Measurements from ENCODE around the gene CACFD1. TPM values are rescaled to one million over a fixed set of nuclear protein-coding genes. Genes with fewer than 3 reads are reported as not detected.

The CACFD1 gene
- total and polyA plus RNA-seq, 11 donors: 8.0 to 21.9 (median 11.6) TPM

DNA sequence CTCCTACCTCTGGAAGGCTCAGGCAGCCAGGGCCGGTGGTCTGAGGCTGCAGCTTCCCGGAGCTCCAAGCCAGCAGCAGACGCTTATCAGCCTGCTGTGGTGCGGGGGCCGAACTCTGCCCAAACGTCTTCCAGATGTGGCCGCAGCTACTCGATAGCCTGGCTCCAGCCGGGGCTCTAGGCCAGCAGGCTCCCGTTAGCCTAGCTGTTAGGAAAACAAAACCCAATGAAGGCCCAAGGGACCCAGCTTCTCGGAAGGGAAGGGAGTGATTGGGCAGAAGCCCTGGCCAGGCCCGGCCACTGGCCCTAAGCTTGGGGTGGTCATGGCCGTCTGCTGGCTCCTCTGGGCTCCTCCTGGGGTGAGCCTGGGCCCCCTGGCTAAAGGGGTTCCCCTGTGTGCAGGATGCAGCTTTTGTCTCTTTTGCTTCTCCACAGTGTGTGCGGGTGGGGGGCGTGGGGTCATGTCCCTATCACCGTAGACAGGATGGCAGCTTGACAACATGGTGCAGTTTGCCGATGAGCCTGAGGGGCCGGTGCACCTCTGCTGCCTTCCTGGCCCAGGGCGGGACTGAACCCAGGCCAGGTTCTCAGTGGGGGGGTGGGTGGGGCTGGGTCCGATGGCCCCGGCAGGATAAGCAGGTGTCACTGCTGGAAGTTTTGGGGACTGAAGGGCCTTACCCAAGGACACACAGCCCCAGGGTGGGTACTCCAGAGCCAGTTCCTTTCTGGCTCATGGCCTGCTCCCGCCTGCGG lies 46.3 kb downstream of the CACFD1 start:
- Histone ChIP-seq H3K27ac (peak overlapping the region in 10 of 12 donors; percentile 26 to 77 (median 50)), H3K36me3 (no peaks in the 10 kb centered on the region), H3K4me3 (no peak overlapping the region), H3K9me3 (peaks cover 0 to 23% (median 18%) of the 10 kb centered on the region in 12 donors), H3K4me1 (peaks cover 0 to 39% (median 27%) of the 10 kb centered on the region in 12 donors), H3K27me3 (no peaks in the 10 kb centered on the region)
- DNase-seq (peak; percentile 73 to 90 (median 88)), ATAC-seq (peak; percentile 39 to 81 (median 74))
- no peak for TF ChIP-seq POLR2A (IDR thresholded peaks at IDR 0.05)
- TF ChIP-seq, protein P1, sequence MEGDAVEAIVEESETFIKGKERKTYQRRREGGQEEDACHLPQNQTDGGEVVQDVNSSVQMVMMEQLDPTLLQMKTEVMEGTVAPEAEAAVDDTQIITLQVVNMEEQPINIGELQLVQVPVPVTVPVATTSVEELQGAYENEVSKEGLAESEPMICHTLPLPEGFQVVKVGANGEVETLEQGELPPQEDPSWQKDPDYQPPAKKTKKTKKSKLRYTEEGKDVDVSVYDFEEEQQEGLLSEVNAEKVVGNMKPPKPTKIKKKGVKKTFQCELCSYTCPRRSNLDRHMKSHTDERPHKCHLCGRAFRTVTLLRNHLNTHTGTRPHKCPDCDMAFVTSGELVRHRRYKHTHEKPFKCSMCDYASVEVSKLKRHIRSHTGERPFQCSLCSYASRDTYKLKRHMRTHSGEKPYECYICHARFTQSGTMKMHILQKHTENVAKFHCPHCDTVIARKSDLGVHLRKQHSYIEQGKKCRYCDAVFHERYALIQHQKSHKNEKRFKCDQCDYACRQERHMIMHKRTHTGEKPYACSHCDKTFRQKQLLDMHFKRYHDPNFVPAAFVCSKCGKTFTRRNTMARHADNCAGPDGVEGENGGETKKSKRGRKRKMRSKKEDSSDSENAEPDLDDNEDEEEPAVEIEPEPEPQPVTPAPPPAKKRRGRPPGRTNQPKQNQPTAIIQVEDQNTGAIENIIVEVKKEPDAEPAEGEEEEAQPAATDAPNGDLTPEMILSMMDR (IDR thresholded peaks at IDR 0.05): no peak
- 53 to 64% (median 60%) methylated on average over 21 to 23 of the region's 23 CpGs for WGBS, 4 donors
- intact Hi-C loops (cut with DNase I): no loop called here

DNA sequence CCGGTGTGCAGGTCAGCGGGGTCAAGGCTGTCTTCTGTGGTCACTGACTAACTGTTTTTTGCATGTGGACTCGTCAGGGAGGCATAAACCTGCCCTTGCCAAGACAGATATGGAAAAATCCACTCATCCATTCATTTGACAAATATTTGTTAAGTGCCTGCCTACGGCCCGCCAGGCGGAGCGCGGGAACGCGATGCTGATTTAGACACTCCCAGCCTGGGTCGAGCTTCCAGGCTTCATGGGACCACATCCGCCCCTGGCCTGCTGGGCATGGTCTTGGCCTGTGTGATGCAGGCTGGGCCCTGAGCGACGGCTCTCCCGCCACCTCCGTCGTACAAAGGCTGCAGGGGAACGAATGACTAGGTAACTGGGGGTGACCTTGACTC lies 46.9 kb downstream of the CACFD1 start:
- H3K36me3 ChIP-seq: no peaks in the 10 kb centered on the region
- H3K4me3 ChIP-seq: no peak overlapping the region
- TF ChIP-seq, protein P1 (IDR thresholded peaks at IDR 0.05): peak in 1 of 12 donors; percentile 27
- no peak for TF ChIP-seq POLR2A (IDR thresholded peaks at IDR 0.05)
- no peaks in the 10 kb centered on the region for H3K27me3 ChIP-seq
- DNase-seq (peak in 3 of 5 donors; percentile 75 to 80 (median 76)), ATAC-seq (peak; percentile 42 to 66 (median 59))
- H3K4me1 ChIP-seq: peaks cover 0 to 39% (median 27%) of the 10 kb centered on the region in 12 donors
- intact Hi-C loops (cut with DNase I): no loop called here
- H3K27ac ChIP-seq: peak overlapping the region in 9 of 12 donors; percentile 26 to 77 (median 52)
- WGBS, 4 donors: 70 to 83% (median 71%) methylated on average over 17 to 18 of the region's 18 CpGs
- peaks cover 0 to 18% (median 12%) of the 10 kb centered on the region in 12 donors for H3K9me3 ChIP-seq

DNA sequence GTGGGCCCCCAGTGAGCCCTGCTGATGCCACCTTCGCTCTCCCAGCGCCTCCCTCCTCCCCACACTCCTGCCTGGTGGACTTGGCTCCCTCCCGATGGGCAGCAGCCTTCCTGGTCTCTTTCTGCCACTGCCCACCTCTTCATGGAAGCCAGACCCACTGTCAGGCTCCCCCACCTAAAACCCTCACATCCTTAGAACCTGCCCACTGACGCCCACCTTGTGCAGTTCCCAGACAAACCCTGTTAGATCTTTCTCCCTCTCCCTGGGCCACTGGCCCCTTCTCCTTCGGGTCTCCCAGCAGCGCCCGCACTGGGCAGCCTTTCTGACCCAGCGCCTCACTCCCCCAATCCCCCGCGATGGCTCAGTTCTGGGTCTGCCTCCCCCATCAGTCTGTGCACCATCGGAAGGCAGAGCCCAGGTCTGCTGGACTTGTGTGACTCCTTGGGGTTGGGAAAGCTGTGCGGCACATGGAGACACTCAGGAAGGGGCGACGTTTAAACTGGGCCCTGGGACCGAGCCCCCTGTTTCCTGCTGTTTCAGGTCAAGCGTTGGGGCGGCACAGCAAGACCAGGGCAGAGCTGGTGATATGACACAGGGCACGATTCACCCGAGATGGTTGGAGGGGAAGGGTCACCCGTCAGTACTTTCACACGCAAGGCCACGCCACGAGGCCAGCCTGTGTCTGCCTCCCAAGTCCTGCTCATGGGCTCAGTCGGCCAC lies 47.6 kb downstream of the CACFD1 start:
- no peak overlapping the region for H3K4me3 ChIP-seq
- DNase-seq (peak in 2 of 5 donors; percentile 28 to 47), ATAC-seq (no peak)
- H3K4me1 ChIP-seq: peaks cover 0 to 39% (median 27%) of the 10 kb centered on the region in 12 donors
- H3K27ac ChIP-seq: peak overlapping the region in 6 of 12 donors; percentile 22 to 77 (median 44)
- 91 to 95% (median 94%) methylated on average over 24 of the region's 24 CpGs for WGBS, 4 donors
- peaks cover 0 to 10% (median 5%) of the 10 kb centered on the region in 12 donors for H3K9me3 ChIP-seq
- intact Hi-C loops (cut with DNase I): no loop called here
- H3K27me3 ChIP-seq: no peaks in the 10 kb centered on the region
- H3K36me3 ChIP-seq: no peaks in the 10 kb centered on the region
- no peak for TF ChIP-seq POLR2A (IDR thresholded peaks at IDR 0.05)
- TF ChIP-seq, protein P1 (IDR thresholded peaks at IDR 0.05): no peak

DNA sequence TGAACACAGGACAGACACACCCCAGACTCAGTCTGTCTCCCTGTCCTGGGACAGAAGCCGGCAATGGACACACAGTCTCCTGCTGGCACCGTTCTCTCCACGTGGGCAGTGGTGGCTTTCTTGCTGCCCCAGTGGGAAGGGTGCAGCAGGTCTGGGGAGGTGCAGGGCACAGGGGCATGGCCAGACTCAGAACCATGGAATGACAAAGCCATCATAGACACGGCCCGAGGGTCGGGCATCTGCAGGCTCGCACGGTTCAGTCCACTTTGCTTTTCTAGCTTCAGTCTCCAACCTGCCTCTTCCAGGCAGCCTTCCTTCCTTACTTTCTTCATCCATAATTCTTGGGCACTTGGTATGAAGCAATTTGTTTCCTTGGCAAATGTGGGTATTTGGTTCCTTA lies 48.3 kb downstream of the CACFD1 start:
- 93 to 99% (median 96%) methylated on average over 8 of the region's 8 CpGs for whole genome bisulfite sequencing, 4 donors
- no peaks in the 10 kb centered on the region for H3K36me3 ChIP-seq
- no peak for ATAC-seq
- intact Hi-C loops (cut with DNase I): no loop called here
- H3K9me3 ChIP-seq: peaks cover 0 to 4% (median 0%) of the 10 kb centered on the region in 12 donors
- H3K4me3 ChIP-seq: no peak overlapping the region
- H3K4me1 ChIP-seq: peaks cover 0 to 42% (median 28%) of the 10 kb centered on the region in 12 donors
- DNase-seq: peak in 1 of 5 donors; percentile 42
- no peak for TF ChIP-seq POLR2A (IDR thresholded peaks at IDR 0.05)
- TF ChIP-seq, protein P1 (IDR thresholded peaks at IDR 0.05): no peak
- H3K27me3 ChIP-seq: no peaks in the 10 kb centered on the region
- no peak overlapping the region for H3K27ac ChIP-seq

Measured in heart left ventricle (tissue), 16 donors.